HG03342 (cell line): Measurements from ENCODE around the gene NRDE2.
"Not testable (repeated sequence)": the region's sequence is repeated elsewhere in the genome, so short reads cannot be mapped to it uniquely, and the experiment has no call there.

Source experiments
- ATAC-seq: cut with Tn5 transposase; IDR thresholded peaks from one replicate; pipeline ENCODE4 v1.9.1; 2021; ENCODE audit warnings: mild to moderate bottlenecking, moderate library complexity; ENCODE audit not compliant: unreplicated experiment

NRDE2 gene

DNA sequence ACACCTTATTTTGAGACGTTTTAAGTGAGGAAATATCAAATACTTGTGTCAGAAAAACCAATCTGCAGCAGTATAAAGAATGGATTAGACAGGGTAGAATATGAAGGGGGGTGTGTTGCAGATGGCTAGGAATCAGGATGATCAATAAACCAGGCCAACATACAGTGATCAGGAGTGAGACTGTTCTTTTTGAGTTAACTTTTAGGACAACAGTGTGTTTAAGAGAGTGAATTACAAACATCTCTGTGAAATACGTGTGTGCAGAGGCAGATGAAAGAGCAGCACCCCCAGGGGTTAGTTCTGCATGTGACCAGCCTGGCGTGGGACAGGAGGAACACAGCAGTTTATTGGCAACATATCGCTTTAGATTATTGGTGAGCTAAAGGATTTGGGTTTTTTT is 10.6 kb upstream of the NRDE2 start:
- ATAC-seq, result no peak

DNA sequence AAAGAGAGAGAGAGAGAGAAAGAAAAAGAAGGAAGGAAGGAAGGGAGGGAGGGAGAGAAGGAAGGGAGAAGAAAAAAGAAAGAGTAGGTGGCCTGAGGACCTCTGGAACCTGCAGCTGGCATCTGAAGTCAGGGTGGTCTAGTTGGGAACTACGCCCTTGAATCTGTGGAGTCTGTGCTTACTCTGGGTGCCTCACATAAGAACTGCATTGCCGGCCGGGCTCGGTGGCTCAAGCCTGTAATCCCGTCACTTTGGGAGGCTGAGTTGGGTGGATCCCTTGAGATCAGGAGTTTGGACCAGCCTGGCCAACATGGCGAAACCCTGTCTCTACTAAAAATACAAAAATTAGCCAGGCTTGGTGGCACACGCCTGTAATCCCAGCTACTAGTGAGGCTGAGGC is 10.0 kb upstream of the NRDE2 start:
- ATAC-seq, result no peak

DNA sequence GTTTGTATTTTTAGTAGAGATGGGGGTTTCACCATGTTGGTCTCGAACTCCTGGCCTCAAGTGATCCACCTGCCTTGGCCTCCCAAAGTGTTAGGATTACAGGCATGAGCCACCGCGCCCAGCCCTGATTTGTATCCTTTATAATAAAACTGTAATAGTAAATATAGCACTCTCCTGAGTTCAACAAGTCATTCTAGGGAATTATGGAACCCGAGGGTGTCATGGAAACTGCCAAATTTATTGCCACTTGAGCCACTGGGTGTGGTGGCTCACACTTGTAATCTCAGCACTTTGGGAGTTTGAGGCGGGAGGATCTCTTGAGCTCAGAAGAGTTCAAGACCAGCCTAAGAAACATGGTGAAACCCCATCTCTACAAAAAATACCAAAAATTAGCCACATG is 9.5 kb upstream of the NRDE2 start:
- ATAC-seq, result not testable (repeated sequence)

DNA sequence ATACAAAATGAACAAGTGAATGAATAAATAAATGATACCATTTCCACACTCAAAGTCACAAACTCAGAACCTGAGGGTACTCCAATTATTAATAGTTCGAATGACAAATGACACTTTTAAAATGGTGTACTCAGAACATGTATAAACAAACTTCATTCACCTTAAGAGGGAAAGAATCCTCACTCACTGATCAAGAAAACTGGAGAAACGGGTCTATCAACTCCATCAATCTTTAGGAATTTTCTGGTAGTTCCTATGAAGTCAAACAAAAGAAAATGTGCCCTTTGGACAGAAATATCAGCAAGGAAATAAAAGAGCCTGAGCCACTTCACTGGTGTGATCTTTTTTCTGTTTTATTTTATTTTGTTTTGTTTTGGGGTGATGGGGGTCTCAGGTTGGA is 5.2 kb upstream of the NRDE2 start:
- ATAC-seq, result no peak

DNA sequence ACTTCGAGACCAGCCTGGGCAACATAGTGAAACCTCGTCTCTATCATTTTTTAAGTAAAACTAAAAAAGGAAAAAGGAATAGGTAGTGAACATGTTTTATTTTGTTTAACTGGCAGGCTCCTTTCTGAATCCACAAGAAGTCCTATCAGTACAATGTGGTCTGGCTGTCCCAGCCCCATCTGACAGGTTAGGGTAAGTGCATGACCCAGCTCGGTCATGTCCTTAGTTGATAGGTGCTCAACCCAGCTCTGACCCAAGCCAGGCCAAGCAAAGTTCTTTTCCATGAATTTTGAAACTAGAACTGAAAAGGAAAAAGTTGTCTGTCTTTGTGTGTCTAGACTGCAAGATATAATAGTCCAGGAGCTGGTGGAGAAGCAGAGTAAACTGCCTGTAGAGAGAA is 4.7 kb upstream of the NRDE2 start:
- ATAC-seq, result no peak

DNA sequence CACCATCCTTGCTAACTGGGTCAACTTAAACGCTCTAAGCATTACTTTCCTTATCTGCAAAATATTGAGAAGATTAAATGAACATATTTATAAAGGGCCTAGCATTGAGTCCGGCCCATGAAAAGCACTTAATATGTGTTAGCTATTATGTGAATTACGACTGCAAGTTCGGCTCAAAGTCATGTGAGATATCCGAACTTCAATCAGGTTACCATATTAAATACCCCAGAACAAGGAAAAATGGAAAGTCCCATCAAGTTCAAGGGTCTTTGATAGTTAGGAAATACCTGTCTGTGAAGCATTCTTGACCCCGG is 487 bp upstream of the NRDE2 start:
- ATAC-seq, result no peak

DNA sequence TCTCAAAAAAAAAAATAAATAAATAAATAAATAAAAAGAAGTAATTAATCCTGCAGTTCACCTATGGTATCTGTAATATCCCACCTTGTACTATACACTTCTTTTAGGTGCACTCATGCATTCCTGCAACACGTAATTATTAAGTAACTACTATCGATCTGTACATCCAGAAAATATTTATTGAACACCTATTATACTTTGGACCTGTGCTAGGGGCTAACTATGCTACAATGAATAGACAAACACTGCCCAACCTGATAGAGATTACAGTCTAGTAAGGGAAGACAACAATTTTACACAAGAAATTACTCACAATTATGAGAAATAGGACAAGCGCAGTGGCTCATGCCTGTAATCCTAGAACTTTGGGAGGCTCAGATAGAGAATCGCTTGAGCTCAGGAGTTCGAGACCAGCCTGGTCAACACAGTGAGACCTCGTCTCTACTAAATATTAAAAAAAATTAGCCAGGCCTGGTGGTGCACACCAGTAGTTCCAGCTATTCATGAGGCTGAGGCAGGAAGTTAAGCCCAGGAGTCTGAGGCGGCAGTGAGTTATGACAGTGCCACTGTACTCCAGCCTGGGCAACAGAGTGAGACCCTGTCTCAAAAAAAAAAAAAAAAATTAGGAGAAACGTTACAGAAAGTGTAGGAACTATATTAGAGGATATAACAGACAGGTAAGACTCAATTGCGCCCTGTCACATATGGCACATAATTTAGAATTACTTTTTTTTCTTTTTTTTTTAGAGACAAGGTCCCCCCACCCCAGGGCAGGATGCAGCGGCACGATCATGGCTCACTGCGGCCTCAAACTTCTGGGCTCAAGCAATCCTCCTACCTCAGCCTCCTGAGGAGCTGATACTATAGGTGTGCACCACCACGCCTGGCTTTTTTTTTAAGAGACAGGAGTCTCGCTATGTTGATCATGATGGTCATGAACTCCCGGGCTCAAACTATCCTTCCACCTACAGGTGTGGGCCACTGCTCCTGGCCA is 1.2 kb downstream of the NRDE2 start:
- no peak for ATAC-seq

DNA sequence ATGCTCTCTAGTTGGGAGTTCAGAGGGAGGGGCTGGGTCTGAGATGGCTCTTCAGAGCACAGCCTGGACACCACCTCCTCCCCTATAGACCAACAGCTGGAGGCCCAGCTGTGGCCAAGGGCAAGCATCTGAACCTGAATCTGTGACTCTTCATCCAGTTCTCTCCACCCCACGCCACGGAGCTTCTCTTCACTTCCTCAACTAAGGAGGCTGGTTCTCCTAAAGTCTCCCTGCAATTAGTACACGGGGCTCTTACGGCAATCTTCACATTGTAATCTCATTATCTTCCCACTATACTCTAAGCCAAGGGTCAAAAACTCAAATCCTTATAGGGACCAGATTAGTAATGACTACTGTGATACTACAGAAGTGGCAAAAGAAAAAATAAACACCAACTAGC is 9.8 kb downstream of the NRDE2 start:
- ATAC-seq, result no peak

DNA sequence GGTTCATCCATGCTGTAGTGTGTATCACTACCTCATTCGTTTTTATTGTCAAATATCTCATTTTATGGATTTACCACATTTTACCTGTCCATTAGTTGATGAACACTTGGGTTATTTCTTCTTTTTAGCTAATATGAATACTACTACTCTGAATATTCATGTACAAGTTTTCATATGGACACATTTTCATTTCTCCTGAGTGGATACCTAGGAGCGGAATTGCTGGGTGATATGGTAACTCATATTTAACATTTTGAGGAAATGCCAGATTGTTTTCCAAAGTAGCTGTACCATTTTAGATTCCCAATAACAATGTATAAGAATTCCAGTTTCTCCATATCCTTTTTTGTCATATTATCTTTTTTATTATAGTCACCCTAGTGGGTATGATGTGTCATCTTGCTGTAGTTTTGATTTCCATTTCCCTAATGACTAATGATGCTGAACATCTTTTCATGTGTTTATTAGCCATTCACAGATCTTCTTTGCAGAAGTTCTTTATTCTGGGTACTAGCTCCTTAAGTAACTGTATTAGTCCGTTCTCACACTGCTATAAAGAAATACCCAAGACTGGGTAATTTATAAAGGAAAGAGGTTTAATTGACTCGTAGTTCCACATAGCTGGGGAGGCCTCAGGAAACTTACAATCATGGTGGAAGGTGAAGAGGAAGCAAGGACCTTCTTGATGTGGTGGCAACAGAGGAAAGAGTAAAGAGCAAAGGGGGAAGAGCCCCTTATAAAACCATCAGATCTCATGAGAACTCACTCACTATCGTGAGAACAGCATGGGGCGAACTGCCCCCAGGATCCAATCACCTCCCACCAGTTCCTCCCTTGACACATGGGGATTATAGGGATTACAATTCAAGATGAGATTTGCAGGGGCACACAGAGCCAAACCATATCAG is 11.9 kb downstream of the NRDE2 start:
- ATAC-seq, result no peak

DNA sequence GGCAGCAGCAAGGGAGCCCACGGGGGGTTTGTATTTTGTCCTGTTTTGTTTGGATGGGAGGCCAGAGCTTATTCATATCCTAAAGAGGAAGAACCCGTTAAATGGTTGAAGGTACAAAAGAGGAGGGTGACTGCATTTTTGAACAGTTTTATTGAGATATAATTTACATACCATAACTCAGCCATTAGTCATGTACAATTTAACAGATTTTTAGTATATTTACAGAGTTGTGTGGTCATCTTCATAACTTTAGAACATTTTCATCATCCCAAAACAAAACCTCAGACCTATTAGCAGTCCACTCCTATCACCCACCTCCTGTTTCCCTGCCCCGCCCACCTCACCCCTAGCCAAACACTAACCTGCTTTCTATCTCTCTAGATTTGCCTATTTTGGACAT is 12.6 kb downstream of the NRDE2 start:
- ATAC-seq, result no peak

DNA sequence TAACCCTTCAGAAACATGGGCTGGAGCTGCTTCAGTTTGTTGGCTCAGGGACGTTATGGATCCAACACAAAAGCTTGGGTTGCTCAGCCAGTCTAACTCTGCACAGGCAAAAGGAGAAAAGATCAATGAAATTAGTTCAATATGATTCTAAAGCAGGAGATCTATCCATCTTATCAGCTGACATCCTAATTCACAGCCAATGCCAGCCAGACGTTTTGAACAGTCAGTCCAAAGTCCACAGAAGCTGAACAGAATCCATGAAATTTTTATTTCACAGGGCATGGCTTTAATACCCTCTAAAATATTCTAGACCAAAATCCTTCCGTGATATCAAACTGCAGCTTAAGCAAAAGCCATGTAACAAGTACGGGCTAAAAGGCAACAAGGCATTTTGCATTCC is 13.7 kb downstream of the NRDE2 start:
- no peak for ATAC-seq

DNA sequence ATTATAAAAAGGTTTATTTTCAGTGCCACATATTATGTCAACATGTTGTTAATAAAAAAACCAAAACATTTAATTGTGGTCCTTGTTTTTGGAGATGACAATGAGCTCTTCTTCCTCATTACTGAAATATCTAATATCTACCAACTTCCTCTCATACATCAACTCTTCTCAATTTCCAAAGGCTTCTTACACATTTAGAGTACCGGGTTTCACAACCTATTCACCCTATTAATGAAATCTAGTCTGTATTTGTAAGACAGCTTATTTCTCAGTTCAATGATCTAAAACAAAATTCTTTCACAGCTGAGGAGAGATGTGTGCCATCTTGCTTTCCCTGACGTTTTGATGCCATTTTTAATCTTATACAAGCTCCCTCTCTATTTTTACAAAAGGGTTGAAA is 14.5 kb downstream of the NRDE2 start:
- no peak for ATAC-seq

DNA sequence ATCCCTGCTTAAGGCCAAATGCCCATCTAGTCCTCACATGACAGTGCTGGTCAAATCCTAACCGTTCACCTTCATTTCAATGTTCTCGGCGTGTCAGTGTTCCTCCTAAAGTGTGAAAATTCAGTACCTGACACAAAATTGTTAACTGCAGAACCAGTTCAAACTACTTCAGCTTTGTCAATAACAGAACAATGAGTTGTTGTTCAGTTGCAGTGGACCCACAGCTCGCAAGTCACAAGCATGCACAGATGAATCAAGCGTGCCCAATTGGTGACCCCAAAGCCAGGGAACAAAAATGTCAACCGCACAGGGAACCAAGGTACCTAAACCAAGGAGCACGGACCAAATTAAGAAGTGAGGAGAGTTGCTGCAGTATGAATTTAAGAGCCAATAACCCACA is 23.2 kb downstream of the NRDE2 start:
- no peak for ATAC-seq

DNA sequence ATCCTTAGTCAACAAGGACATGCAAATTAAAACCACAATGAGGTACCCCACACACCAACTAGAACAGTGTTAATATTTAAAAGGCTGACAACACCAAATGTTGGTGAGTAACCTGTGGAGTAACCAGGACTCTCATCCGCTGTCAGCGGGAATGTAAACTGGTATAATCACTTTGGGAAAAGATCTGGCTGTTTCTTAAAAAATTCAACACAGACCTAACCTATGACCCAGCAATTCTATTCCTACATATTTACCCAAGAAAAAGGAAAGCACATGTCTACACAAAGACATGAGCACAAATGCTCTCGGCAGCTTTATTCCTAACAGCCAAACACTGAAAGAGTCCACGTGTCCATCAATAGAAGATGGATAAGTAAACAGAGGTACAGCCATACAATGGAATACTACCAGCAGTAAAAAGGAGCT is 26.6 kb downstream of the NRDE2 start:
- ATAC-seq, result no peak

DNA sequence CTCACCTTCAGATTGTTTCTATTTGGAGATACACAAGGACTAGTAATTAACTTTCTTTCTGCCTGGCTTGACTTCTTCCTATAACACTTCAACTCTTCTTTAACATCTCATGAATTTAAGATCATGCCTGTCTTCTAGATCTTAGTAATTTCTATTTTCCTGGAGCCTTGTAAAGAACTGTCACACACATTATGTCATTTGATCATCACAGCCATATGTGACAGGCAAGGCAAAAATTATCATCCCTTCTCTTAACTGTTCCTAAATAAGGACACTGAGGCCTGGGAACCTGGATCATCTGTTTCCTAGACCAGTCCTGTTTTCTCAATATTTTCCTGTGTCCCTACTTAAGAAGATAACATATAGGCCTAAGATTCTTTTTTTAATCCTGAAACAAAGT is 27.2 kb downstream of the NRDE2 start:
- ATAC-seq, result no peak

DNA sequence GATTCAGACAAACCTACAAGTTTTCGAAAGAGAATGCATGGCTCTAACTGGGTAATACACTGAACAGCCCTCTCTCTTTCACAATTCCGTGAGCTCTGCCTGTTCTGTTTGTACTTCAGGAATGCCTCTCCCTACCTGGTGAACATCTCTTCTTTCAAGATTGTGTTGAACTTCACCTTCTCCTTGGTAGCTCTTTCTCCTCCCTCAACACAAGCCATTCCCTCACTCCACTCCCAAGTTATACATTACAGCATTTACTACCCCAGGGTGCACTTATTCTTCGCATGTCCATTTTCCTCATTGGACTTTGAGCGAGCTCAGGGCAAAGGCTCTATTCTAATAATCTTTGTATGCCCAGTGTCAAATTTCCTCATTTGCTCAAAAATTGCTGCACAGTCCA is 28.3 kb downstream of the NRDE2 start:
- ATAC-seq, result no peak

DNA sequence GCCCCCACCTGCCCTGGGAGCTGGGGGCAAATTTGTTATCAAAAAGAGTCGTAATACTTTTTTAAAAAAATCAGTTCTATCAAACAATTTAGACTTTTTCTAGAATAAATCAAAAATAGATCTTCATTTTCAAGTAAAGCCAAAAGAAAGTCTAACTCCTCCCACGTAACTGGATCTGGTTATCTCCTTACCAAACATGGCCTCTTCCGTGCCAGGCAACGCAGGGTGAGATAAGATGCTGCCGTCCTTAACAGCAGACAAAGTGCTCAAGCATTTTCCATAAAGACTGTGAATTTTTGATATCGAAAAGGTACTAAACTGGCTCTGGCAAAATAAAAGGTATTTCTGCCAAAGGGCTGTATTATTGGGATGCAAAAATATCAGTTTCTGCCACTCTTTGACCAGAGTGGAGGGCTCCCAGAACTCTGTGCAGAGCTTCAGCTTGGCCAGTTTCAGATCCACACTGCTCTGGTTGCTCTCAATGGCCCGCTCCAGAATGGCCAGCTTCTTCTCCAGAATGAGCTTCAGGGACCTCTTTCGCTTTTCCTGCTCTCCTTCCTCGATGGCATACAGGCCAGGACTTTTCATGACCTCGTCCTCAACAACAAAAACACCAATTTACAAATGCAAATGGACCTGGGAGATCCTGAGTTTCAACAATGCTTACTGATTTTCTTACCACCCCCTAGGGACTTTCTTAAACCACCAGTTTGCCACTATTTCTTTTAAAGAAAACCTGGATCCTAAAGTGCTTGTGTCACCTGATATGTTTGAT is 29.0 kb downstream of the NRDE2 start:
- no peak for ATAC-seq

DNA sequence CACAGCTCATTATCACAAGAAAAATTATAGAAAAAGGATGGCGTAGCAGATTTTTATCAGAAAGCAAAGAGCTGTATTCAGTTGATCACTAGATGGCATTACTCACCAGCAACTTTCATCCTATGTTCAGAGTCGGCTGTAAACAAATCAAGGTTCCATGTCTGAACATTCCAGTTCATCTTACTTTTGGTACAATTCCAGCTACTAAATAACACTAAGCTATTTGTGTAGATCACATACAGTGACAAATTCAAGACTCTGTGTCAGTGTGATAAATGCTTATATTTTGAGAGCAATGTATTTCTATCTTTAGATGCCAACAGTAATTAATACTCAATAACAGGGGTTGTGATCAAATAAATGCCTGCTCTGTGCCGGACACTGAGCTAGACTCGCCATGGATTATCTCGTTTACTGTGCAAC is 30.1 kb downstream of the NRDE2 start:
- no peak for ATAC-seq

DNA sequence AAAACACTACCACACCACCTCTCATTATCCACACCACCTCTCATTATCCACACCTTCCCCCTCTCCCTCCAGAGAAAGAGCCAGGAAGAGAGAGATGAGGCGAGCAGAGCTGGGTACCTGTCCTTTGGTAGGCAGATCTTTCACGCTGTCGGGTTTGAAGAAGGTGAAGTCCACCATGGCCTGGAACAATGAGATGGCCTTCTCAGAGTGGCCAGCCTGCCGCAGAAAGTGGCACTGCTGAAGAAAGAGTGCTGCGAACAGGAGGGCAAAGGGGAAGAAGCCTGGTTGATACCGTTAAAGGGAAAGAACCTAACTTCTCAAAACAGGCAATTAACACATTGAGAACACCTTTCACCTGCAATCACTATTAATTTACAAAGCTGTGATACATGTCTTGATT is 30.6 kb downstream of the NRDE2 start:
- ATAC-seq, result no peak

DNA sequence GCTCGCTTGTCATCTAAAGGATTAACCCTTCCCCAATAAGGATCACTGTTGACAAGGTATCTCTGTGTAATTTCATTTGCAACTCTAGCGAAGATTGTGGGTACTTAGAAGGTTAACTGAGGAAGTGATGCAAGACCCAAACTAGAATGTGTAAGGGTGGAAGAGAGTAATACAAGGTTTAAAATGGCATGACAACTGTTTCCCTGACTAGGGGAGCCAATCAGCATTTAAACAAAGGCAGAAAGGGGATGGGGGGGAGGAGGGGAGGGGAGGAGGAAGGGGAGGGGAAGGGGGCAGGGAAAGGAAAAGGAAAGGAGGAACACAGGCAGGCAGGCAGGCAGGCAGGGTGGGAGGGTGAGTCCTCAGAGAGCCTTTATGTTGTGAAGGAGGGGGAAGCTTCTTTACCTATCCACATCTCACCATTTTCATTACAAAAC is 31.1 kb downstream of the NRDE2 start:
- no peak for ATAC-seq

DNA sequence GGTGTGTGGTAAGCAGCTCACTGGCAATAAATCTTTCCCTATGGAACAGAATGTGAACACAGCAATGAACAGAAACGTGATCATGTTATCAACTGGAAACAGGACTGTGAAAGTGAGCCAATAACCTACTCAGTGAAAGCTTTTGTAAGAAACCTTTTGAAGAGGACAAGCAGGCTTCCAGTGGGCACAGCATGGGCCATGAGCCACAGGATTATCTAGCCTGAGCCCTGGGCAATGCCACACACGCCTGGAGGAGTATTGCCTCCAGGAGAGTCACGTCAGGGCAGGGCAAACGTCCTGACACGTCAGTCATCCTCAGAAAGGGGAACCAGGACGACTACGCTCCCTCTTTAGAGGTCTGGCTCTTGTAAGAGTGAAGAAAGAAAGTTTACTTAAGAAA is 32.3 kb downstream of the NRDE2 start:
- no peak for ATAC-seq
